IPS-18a (cell line): ENCODE results near the gene NTN1.

Experiments used
- H3K27ac ChIP-seq: one replicate; pipeline ENCODE4 v1.5.1; 2013; ENCODE audit warnings: low read length
- H3K27me3 ChIP-seq: one replicate; pipeline ENCODE4 v1.6.1; 2013; ENCODE audit warnings: mild to moderate bottlenecking, low read length; ENCODE audit not compliant: control insufficient read depth, insufficient read depth
- H3K36me3 ChIP-seq: one replicate; pipeline ENCODE4 v1.6.1; 2013; ENCODE audit warnings: low read depth, low read length; ENCODE audit not compliant: control insufficient read depth
- H3K4me1 ChIP-seq: one replicate; pipeline ENCODE4 v1.6.1; 2013; ENCODE audit warnings: low read depth, low read length; ENCODE audit not compliant: control insufficient read depth
- H3K4me3 ChIP-seq: one replicate; pipeline ENCODE4 v1.5.1; 2013; ENCODE audit warnings: low read length
- H3K9ac ChIP-seq: one replicate; pipeline ENCODE4 v1.6.1; 2013; ENCODE audit warnings: mild to moderate bottlenecking, low read length, moderate library complexity
- H3K9me3 ChIP-seq: one replicate; pipeline ENCODE4 v1.6.1; 2013; ENCODE audit warnings: low read depth, low read length; ENCODE audit not compliant: control insufficient read depth

Gene NTN1

DNA sequence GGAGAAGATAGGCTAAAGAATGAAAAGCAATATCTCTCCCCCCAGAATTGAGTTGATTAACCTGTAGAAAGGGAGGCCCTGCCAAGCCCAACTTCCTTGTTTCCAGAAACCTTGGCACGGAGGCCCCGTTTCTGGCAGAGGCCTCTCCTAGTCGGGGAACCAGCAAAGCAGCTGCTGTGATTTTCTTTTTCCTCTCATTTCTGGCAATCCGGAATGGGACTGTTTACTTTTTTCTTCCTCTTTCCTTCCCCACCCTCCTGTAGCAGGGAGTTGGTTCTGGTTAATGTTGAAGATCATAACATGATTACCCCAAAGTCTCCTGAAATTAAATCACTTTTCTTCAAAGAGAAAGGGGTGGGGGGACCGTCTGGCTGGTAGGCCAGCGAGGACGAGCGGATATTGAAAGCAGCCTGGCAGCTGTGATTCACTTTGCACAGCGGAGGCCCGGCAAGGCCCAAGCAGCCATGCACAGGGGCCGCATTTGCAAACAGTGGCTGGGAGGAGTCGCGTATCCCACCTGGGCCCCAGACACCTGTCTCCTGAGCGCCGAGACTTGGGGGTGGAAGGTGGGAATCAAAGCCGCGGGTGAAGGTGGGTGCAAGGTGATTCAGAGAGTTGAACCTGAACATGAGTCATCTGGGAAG is 51.5 kb downstream of the NTN1 start:
- H3K27ac ChIP-seq = no peak overlapping the region
- no peaks in the 10 kb centered on the region for H3K36me3 ChIP-seq
- no peaks in the 10 kb centered on the region for H3K27me3 ChIP-seq
- no peak overlapping the region for H3K4me3 ChIP-seq
- no peaks in the 10 kb centered on the region for H3K4me1 ChIP-seq
- no peaks in the 10 kb centered on the region for H3K9me3 ChIP-seq
- no peak overlapping the region for H3K9ac ChIP-seq

DNA sequence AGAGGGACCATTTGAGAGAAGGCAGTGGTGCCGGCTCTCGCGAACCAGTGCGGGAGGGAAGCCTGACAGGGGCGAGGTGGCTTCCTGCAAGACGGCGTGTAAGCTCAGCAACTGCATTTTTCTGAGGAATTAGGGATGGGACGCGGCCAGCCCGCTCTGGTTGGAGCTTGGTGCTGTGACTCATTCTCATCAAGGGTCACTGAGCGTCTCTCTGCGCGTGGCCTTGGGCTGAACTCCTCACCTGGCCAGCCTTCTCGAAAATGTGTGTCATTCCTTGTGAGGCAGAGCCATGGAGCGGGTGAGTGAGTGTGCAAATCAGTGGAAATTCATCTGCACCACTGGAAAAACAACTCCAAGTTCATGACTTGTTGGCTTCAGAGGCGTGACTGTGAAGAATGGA is 52.8 kb downstream of the NTN1 start:
- Histone ChIP-seq H3K4me1 (no peaks in the 10 kb centered on the region), H3K4me3 (no peak overlapping the region), H3K27ac (no peak overlapping the region), H3K36me3 (no peaks in the 10 kb centered on the region), H3K9ac (no peak overlapping the region), H3K9me3 (no peaks in the 10 kb centered on the region), H3K27me3 (no peaks in the 10 kb centered on the region)

DNA sequence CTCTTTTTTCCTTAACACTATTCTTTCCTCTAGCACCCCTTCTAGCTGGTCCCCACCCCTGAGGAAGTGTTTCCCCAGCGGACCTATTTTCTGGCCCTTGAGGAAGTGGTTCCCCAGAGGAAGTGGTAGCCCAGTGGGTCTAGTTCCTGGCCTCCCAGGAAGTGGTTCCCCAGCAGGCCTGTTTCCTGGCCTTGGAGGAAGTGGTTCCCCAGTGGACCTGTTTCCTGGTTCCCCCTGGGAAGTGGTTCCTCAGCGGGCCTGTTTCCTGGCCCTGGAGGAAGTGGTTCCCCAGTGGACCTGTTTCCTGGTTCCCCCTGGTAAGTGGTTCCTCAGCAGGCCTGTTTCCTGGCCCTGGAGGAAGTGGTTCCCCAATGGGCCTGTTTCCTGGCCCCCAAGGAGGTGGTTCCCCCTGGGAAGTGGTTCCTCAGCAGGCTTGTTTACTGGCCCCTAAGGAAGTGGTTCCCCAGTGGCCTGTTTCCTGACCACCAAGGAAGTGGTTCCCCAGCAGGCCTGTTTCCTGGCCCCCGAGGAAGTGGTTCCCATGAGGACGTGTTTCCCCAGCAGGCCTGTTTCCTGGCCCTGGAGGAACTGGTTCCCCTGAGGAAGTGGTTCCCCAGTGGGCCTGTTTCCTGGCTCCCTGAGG is 58.3 kb downstream of the NTN1 start:
- H3K36me3 ChIP-seq = no peaks in the 10 kb centered on the region
- no peaks in the 10 kb centered on the region for H3K4me1 ChIP-seq
- no peaks in the 10 kb centered on the region for H3K27me3 ChIP-seq

DNA sequence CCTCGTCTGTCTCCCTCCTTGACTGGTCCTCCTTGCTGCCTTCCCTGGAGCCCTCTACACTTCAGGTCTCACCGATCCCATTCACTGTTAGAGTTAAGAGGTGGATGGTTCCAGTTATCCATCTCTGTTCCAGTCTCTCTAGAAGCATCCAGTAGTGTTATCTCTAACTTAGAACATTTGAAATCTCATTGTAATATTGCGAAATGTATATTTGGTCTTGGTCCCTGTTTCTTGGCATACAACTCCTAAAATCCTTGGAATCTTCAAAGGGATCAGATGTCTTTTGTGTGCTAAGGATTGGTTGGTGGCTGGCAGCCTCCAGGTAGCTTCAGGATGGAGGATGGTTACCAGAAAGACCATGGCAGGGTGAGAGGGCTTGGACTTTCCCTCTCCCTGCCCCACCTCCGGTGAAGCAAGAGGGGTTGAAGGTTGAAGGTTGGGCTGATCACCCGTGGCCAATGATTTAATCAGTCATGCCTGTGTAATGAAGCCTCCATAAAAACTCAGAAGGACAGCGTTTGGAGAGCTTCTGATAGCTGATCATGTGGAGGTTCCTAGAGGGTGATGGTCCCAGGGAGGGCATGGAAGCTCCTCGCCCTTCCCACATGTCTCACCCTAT is 59.1 kb downstream of the NTN1 start:
- Histone ChIP-seq H3K9me3 (no peaks in the 10 kb centered on the region), H3K27ac (no peak overlapping the region), H3K9ac (no peak overlapping the region), H3K36me3 (no peaks in the 10 kb centered on the region), H3K4me3 (no peak overlapping the region), H3K4me1 (no peaks in the 10 kb centered on the region), H3K27me3 (no peaks in the 10 kb centered on the region)

More for the DNA sequence above, 58.3 kb downstream of the NTN1 start:
- no peak overlapping the region for H3K4me3 ChIP-seq
- no peaks in the 10 kb centered on the region for H3K9me3 ChIP-seq
- H3K27ac ChIP-seq = no peak overlapping the region
- H3K9ac ChIP-seq = no peak overlapping the region

DNA sequence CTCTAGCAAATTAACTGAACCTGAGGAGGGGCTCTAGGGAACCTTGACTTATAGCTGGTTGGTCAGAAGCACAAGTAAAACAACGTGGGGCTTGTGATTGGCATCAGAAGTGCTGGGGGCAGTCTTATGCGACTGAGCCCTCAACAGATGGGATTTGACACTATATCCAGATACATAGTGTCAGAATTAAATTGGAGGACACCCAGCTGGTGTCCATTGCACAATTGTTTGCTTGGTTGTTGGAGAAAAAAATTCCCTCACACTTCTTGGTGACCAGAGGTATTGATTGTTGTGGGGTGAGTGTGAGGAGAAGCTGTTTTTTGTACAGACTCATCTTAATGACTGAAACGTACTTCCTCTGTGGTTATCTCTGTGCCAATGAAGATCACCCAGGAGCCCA is 59.7 kb downstream of the NTN1 start:
- Histone ChIP-seq H3K27me3 (no peaks in the 10 kb centered on the region), H3K9me3 (no peaks in the 10 kb centered on the region), H3K27ac (no peak overlapping the region), H3K9ac (no peak overlapping the region), H3K4me3 (no peak overlapping the region), H3K4me1 (no peaks in the 10 kb centered on the region), H3K36me3 (no peaks in the 10 kb centered on the region)

DNA sequence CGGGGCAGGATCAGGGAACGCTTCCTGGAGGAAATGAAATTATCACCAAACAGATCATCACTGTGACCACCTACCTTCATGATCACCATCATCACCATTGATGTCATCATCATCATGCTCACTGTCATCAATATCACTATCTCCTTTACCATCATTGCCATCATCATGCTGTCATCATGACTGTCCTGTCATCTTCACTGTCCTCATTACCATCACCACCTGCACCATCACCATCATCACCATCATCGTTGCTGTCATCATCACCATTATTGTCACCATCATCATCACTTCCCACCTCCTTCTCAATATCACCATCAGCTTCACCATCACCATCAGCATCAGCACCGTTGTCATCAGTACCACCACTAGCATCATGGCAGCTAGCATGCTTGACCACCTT is 65.3 kb downstream of the NTN1 start:
- no peaks in the 10 kb centered on the region for H3K4me1 ChIP-seq

DNA sequence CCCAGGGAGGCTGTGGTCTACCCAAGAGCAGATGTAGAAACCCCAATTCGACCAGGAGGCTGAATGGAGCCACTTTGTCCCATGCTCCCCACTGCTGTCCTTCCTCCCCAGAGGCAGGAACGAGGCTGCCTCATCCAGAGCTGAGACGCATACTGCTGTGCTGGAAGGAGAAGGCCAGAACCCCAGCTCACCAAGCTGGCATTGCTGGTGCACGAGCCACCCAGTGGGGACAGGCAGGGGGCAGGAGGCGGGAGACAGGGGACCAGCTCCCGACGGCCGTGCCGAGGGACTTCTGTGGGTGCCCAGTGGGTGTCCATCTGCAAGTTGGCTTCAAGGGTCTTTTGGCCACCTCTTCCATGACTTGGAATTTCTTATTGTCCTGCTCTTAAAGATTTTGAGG is 66.6 kb downstream of the NTN1 start:
- H3K27ac ChIP-seq = no peak overlapping the region
- H3K9ac ChIP-seq = no peak overlapping the region
- no peaks in the 10 kb centered on the region for H3K27me3 ChIP-seq
- no peaks in the 10 kb centered on the region for H3K9me3 ChIP-seq
- H3K4me3 ChIP-seq = no peak overlapping the region
- no peaks in the 10 kb centered on the region for H3K4me1 ChIP-seq
- H3K36me3 ChIP-seq = no peaks in the 10 kb centered on the region

More for the DNA sequence above, 65.3 kb downstream of the NTN1 start:
- no peak overlapping the region for H3K27ac ChIP-seq
- no peaks in the 10 kb centered on the region for H3K36me3 ChIP-seq
- no peaks in the 10 kb centered on the region for H3K9me3 ChIP-seq
- H3K4me3 ChIP-seq = no peak overlapping the region
- no peak overlapping the region for H3K9ac ChIP-seq
- no peaks in the 10 kb centered on the region for H3K27me3 ChIP-seq

DNA sequence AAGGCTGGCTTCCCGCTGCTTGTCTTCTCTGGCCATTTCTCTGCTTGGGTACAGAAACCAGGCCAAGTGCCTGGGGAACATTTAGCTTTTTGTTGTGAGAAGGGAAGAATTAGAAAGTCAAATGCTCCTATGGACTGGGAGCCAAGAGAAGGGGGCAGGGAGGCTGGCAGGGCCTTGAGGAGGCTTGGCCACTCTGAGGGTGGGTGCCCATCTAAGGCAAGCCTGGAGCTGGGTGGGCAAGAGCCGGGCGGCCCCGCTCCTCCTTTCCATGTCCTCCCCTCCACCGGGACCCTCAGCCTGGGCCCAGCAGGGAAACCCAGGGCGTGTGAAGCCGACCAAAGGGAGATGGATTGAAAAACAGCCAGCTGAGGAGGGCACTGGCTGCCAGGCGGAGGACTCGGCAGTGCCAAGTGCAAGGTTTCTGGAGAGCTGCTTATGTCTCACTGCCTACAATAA is 69.4 kb downstream of the NTN1 start:
- H3K9ac ChIP-seq = no peak overlapping the region
- H3K27ac ChIP-seq = no peak overlapping the region
- H3K4me3 ChIP-seq = no peak overlapping the region
- H3K27me3 ChIP-seq = no peaks in the 10 kb centered on the region
- H3K36me3 ChIP-seq = no peaks in the 10 kb centered on the region
- H3K9me3 ChIP-seq = no peaks in the 10 kb centered on the region
- no peaks in the 10 kb centered on the region for H3K4me1 ChIP-seq

DNA sequence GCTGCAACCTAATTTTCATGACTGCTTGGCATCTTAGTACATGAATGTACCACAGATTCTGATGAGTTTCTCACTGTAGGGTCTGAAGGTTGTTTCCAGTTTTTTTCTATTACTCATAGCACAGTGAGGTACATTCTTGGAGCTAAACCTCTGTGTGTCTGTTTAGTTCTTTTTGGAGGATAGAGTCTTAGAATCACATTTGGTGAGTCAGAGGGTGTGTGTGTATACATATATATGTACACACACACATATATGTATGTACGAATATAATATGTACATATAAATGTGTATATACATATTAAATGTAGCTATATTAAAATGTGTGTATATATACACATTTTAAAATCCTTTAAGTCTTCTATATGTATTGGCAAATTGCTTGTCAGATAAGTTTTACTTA is 72.9 kb downstream of the NTN1 start:
- no peak overlapping the region for H3K4me3 ChIP-seq
- H3K27me3 ChIP-seq = no peaks in the 10 kb centered on the region
- H3K9ac ChIP-seq = no peak overlapping the region
- no peak overlapping the region for H3K27ac ChIP-seq
- H3K36me3 ChIP-seq = no peaks in the 10 kb centered on the region
- H3K4me1 ChIP-seq = no peaks in the 10 kb centered on the region
- H3K9me3 ChIP-seq = no peaks in the 10 kb centered on the region

DNA sequence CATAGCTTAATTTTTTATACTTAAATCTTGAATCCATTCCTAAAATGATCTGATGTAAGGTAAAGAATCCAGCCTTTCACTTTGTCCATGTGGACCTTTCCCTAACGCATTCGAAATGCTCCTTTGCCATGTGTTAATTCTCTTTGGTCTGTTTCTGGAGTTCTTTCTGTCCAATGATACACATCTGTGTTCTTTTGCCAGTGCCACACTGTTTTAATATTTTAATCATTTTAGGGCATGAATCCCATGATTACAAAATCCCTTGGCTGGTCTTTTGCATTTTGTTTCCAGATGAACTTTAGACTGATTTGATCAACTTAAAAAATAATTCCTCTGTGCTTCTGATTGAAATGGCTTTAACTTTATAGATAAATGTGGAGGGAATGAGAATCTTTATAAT is 74.1 kb downstream of the NTN1 start:
- Histone ChIP-seq H3K9me3 (no peaks in the 10 kb centered on the region), H3K36me3 (no peaks in the 10 kb centered on the region), H3K4me1 (no peaks in the 10 kb centered on the region), H3K9ac (no peak overlapping the region), H3K27ac (no peak overlapping the region), H3K4me3 (no peak overlapping the region), H3K27me3 (no peaks in the 10 kb centered on the region)

DNA sequence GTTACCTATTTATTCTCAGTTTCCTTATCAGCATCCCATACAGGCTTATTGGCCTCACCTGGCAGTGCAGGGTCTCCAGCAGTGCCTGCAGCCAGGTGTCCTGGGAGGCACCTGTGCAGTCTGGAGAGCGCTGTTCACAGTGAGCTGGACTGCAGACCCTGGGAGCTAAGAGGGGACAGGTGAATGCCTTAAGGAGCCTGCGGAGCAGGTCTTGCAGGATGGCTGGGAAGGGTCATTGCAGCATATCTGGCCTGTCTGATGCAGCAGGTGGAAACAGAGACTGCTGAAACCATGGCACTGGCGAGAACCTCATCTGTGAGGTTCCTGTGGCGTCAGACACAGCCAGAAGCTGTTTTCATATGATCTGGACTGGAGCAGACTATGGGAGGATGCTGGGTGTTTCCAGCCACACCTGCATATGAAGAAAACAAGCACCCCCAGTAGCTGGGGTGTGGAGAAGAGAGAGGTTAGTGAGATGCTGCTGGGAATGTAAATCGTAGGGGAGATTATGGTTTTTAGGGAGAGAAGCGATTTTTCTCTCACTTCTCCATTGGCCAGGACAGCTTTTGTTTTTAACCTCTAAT is 77.0 kb downstream of the NTN1 start:
- H3K9ac ChIP-seq = no peak overlapping the region
- no peaks in the 10 kb centered on the region for H3K27me3 ChIP-seq
- H3K4me3 ChIP-seq = no peak overlapping the region
- no peaks in the 10 kb centered on the region for H3K36me3 ChIP-seq
- no peak overlapping the region for H3K27ac ChIP-seq
- no peaks in the 10 kb centered on the region for H3K4me1 ChIP-seq
- no peaks in the 10 kb centered on the region for H3K9me3 ChIP-seq
